Measurements from ENCODE around the gene C14orf180.

DNA sequence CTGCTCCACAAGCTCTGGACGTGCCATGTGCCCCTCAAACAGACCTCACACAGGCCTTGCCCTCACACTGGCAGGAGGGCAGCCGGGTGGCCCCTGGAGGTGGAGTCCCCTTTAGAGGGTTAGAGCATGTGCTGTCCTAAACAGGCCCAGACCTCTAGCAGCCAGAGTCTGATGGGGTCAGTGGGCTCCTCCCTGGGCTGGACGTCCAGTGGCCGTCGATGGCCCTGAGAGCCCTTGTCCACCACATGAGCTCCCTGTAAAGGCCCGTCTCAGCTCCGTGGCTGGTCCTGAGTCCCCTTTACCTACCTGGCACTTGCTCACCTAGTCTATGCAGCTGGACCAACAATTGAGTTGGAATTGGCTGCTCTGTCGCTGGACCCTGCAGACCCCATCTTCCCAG is 21.2 kb downstream of the C14orf180 start:
- TF ChIP-seq POLR2A (IDR thresholded peaks at IDR 0.05), result no peak
- TF ChIP-seq, protein P1, sequence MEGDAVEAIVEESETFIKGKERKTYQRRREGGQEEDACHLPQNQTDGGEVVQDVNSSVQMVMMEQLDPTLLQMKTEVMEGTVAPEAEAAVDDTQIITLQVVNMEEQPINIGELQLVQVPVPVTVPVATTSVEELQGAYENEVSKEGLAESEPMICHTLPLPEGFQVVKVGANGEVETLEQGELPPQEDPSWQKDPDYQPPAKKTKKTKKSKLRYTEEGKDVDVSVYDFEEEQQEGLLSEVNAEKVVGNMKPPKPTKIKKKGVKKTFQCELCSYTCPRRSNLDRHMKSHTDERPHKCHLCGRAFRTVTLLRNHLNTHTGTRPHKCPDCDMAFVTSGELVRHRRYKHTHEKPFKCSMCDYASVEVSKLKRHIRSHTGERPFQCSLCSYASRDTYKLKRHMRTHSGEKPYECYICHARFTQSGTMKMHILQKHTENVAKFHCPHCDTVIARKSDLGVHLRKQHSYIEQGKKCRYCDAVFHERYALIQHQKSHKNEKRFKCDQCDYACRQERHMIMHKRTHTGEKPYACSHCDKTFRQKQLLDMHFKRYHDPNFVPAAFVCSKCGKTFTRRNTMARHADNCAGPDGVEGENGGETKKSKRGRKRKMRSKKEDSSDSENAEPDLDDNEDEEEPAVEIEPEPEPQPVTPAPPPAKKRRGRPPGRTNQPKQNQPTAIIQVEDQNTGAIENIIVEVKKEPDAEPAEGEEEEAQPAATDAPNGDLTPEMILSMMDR (IDR thresholded peaks at IDR 0.05), result no peak

Data from adrenal gland (tissue), 5 donors.